ENCODE measurements around the gene MZT2B.
"Not testable (repeated sequence)": the region's sequence is repeated elsewhere in the genome, so short reads cannot be mapped to it uniquely, and the experiment has no call there.

The MZT2B gene

GRCh38 chr2:130233066-130233465 is 51.0 kb downstream of the MZT2B start:
- H3K27me3 Mint-ChIP-seq; intact Hi-C loops (cut with micrococcal nuclease); H3K4me1 Mint-ChIP-seq (ENCODE audit: low read depth); H3K27ac Mint-ChIP-seq; H3K36me3 Mint-ChIP-seq (ENCODE audit: low read depth); H3K4me3 Mint-ChIP-seq: not testable (repeated sequence)
- peaks cover 14% of the 10 kb centered on the region for H3K9me3 Mint-ChIP-seq

DNA sequence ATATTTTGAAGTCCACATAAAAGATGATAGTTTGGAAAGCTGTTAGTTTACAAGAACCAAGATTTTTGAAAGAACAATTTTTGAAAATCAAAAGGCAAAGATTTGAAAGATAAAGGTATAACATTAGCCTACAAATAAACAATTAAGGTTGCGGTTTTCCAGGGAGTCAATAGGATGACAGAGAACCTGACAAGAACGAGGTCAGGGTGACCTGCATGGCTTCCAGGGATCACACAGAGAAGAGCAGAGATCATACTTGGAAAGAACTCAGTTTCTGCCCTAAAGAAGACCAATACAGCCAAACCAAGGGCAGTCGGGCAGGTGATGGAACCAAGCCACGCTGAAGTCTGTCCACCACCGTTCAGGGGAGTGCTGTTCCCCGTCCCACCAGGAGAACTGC is 57.5 kb downstream of the MZT2B start:
- intact Hi-C loops (cut with micrococcal nuclease); H3K4me3 Mint-ChIP-seq; H3K36me3 Mint-ChIP-seq (ENCODE audit: low read depth); H3K27ac Mint-ChIP-seq; H3K4me1 Mint-ChIP-seq (ENCODE audit: low read depth); H3K9me3 Mint-ChIP-seq; H3K27me3 Mint-ChIP-seq: not testable (repeated sequence)
